ENCODE data around the gene CCDC14.

DNA sequence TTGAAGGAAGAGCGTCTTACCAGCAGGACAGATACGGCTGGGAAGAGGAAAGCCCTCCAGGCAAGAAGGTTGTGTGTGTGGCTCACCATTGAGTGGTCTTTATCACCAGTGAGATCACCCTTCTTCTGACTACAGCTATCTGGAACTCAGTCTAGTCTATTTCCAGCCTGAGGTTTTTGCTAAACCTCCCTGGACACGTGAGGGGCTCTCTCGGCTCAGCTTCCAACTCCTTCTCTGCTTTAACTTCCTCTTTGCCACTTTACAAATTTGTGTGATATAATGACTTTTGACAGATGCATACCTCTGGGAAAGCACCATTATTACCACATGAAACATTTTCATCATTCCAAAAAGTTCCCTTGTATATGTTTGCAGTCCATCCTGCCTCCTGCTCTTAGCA is 46.2 kb upstream of the CCDC14 start:
- TF ChIP-seq CTCF (IDR thresholded peaks at IDR 0.05; ENCODE audit: insufficient read depth, low read length) = no peak
- no peak for TF ChIP-seq POLR2AphosphoS5 (IDR thresholded peaks at IDR 0.05; ENCODE audit: low read depth)
- no peak for TF ChIP-seq REST (IDR thresholded peaks at IDR 0.05; ENCODE audit: insufficient replicate concordance, low read depth)
